Right lobe of liver (tissue), 6 donors: Measurements from ENCODE around the gene ZNF678. TPM values are rescaled to one million over a fixed set of nuclear protein-coding genes. Genes with fewer than 3 reads are reported as not detected.

Source experiments
- ATAC-seq, 4 donors: fragments of 200-7000 bp; cut with Tn5 transposase; one replicate each; pipeline ENCODE4 v1.9.1; 2020; ENCODE audit warnings: mild to moderate bottlenecking in 4 of 4, moderate library complexity in 4 of 4
- DNase-seq, 3 donors: peaks; one replicate each; pipeline ENCODE4 v3.0.0-alpha.2; 2020
- H3K27ac ChIP-seq, 3 donors: fragments of 200-600 bp; one replicate each; pipeline ENCODE4 v1.8.0; 2022
- H3K27me3 ChIP-seq, 2 donors: fragments of 200-600 bp; one replicate each; pipeline ENCODE4 v1.8.0; 2022
- H3K36me3 ChIP-seq, 4 donors: fragments of 200-600 bp; sonication (generic) in 1 of 4; one replicate each; pipeline versions ENCODE4 v1.5.1 to v1.8.0; 2017 to 2022; ENCODE audit warnings: control low read depth in 1 of 4
- H3K4me1 ChIP-seq, 4 donors: fragments of 200-600 bp; sonication (generic) in 1 of 4; one replicate each; pipeline versions ENCODE4 v1.5.1 to v1.8.0; 2017 to 2022; ENCODE audit warnings: control low read depth in 1 of 4
- H3K4me3 ChIP-seq, 3 donors: fragments of 200-600 bp; one replicate each; pipeline ENCODE4 v1.8.0; 2022
- H3K9me3 ChIP-seq, 4 donors: fragments of 200-600 bp; sonication (generic) in 1 of 4; one replicate each; pipeline versions ENCODE4 v1.5.1 to v1.8.0; 2017 to 2022; ENCODE audit warnings: control low read depth in 1 of 4
- CTCF ChIP-seq, 4 donors: fragments of 200-600 bp in 3 of 4; fragments of 450-650 bp in 1 of 4; IDR thresholded peaks; one replicate each; pipeline versions ENCODE4 v1.5.1 to v1.8.0; 2016 to 2022; ENCODE audit warnings: antibody characterized with exemption in 4 of 4, mild to moderate bottlenecking in 2 of 4
- POLR2A ChIP-seq: fragments of 450-650 bp; IDR thresholded peaks from one replicate; pipeline ENCODE4 v1.6.1; 2017; ENCODE audit warnings: antibody characterized with exemption, mild to moderate bottlenecking
- WGBS: methylation state at CpG from one replicate; pipeline ENCODE4 v1.1.6; 2018; ENCODE audit warnings: low coverage, low lambda C conversion rate; ENCODE audit not compliant: insufficient coverage; ENCODE audit errors: missing lambda C conversion rate; 5-methylcytosine and 5-hydroxymethylcytosine counted together
- intact Hi-C, 2 donors: fragments of 100-400 bp; cut with DNase I; formaldehyde crosslinking; loops; one replicate each; pipeline versions ENCODE4 v1.11.2 to v1.14.1; 2022
- total RNA-seq, 6 experiments: library from RNA; depleted of rRNA in 2 of 6; stranded (reverse); fragments of >200 nt in 2 of 6; fragmentation: NEBNext Ultra II Directional in 3 of 6; extraction: Animal tissue kit (Norgen Biotek cat#: 25700) in 3 of 6; gene quantifications; one replicate each; pipeline versions ENCODE4 v1.1.0 to v1.2.4, GENCODE V29; 2016 to 2023
- donor health status: DM: no; HTN: yes; CAD: no.
- donor health status: DM: no; HTN: no; CAD: no.
- donor health status: DM: no; HTN: no; CAD: no.
- donor health status: DM: no; HTN: yes; CAD: no.
- donor health status: DM: no; HTN: yes; CAD: no.

Gene ZNF678
- total RNA-seq, 6 experiments from 2014 or later = 2.4 to 4.8 (median 3.0) TPM

DNA sequence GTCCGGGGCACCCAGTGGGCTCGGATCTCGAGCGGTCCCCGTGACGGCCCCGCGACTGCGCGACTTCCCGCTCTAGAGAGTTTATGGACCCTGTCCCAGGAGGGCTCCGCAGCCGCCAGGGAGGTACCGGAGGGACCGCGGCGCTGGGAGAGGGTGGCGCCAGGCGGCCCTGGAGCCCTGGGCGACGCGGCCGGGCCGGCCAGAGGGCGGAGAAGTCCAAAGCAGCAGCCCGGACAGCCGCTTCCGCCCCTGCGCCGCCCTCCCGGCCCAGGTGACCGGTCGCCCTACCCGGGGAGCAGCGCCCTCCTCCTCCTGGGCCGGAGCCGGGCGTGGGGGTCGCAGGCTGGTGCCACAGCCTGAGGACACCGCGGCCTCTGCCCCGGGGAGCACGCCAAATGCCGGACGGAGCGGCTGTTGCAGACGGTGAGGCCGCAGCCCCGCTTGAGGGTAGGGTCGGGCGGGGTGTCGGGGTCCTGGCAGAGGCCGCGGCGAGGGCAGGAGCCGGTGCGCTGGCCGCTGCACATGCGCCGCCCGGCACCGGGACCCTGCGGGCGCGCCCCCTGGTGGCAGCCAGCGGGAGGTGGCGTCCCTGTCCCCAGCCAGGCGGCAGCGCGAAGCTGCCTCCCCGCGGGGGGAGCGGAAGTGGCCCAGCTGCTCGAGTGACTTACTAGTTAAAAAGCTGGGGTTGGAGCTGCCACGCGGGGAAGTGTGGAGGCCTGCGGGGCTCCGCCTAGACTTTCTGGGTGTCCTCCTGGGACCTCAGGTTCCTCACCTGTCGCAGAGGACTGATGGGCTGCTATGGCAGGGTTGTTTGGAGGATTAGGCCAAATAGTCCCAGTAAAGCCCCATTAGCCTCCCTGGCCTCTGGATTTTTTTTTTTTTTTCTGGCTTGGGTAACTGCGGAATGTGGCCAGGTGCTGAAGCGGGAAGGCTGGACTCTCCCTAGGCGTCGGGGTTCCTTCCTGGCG lies 20.9 kb upstream of the ZNF678 start:
- TF ChIP-seq CTCF (IDR thresholded peaks at IDR 0.05) (peak in 3 of 4 donors; percentile 97 to 98 (median 98)), POLR2A (peak; percentile 51)
- H3K36me3 ChIP-seq = no peaks in the 10 kb centered on the region
- peak; percentile 94 to 98 (median 96) for ATAC-seq
- H3K4me1 ChIP-seq = no peaks in the 10 kb centered on the region
- no peaks in the 10 kb centered on the region for H3K27me3 ChIP-seq
- H3K4me3 ChIP-seq = peak overlapping the region; percentile 71 to 86 (median 73)
- intact Hi-C loops = no loop called here
- WGBS = 35% methylated on average over 13 of the region's 84 CpGs
- no peaks in the 10 kb centered on the region for H3K9me3 ChIP-seq
- DNase-seq = peak; percentile 88 to 90 (median 89)
- H3K27ac ChIP-seq = peak overlapping the region in 2 of 3 donors; percentile 25 to 74

- Histone ChIP-seq H3K4me1 (no peaks in the 10 kb centered on the region), H3K4me3 (no peak overlapping the region), H3K27ac (no peak overlapping the region), H3K9me3 (no peaks in the 10 kb centered on the region), H3K36me3 (no peaks in the 10 kb centered on the region), H3K27me3 (no peaks in the 10 kb centered on the region)
- TF ChIP-seq POLR2A (no peak), CTCF (IDR thresholded peaks at IDR 0.05) (no peak)
- no peak for DNase-seq
- WGBS = 75% methylated on average over 1 of the region's 14 CpGs
- ATAC-seq = no peak
- intact Hi-C loops = no loop called here
These were observed 19.9 kb upstream of the ZNF678 start for GRCh38 chr1:227543283-227544066.

- H3K9me3 ChIP-seq = no peaks in the 10 kb centered on the region
- no peak overlapping the region for H3K27ac ChIP-seq
- H3K4me3 ChIP-seq = no peak overlapping the region
- intact Hi-C loops = no loop called here
- ATAC-seq (no peak), DNase-seq (no peak)
- no peak for TF ChIP-seq CTCF (IDR thresholded peaks at IDR 0.05)
- no peak for TF ChIP-seq POLR2A
- H3K4me1 ChIP-seq = no peaks in the 10 kb centered on the region
- WGBS = no CpG with 5 or more reads among the region's 9 CpGs
- no peaks in the 10 kb centered on the region for H3K27me3 ChIP-seq
- no peaks in the 10 kb centered on the region for H3K36me3 ChIP-seq
These were observed 19.0 kb upstream of the ZNF678 start for GRCh38 chr1:227544067-227545050.

GRCh38 chr1:227545361-227545760 lies 18.0 kb upstream of the ZNF678 start:
- no peak for ATAC-seq

More at GRCh38 chr1:227545361-227545760, 18.0 kb upstream of the ZNF678 start:
- Histone ChIP-seq H3K4me1 (no peaks in the 10 kb centered on the region), H3K9me3 (no peaks in the 10 kb centered on the region), H3K4me3 (no peak overlapping the region), H3K36me3 (no peaks in the 10 kb centered on the region), H3K27me3 (no peaks in the 10 kb centered on the region), H3K27ac (no peak overlapping the region)
- intact Hi-C loops = no loop called here
- no peak for TF ChIP-seq POLR2A
- no peak for TF ChIP-seq CTCF (IDR thresholded peaks at IDR 0.05)
- 96% methylated on average over 5 of the region's 5 CpGs for WGBS
- no peak for DNase-seq
